ENCODE data around the gene SH3RF3. TPM values are rescaled to one million over a fixed set of nuclear protein-coding genes. Genes with fewer than 3 reads are reported as not detected.

The SH3RF3 gene
- total and polyA plus RNA-seq, 9 of the 15 experiments (the other 6 are each of a cell fraction or from before 2014, with no cell fraction given), result 0.02 TPM; not detected in 8

- H3K79me2 ChIP-seq (ENCODE audit: control insufficient read depth, insufficient read depth, low read length), result no peaks in the 10 kb centered on the region
- H2AFZ ChIP-seq (ENCODE audit: low read depth, low read length), result no peak overlapping the region
- no peak overlapping the region for H3K9ac ChIP-seq (ENCODE audit: insufficient read depth in 1 of 2, low read depth in 2 of 2, low read length in 2 of 2)
- H3K36me3 ChIP-seq (ENCODE audit: control insufficient read depth, insufficient read depth, low read length), result no peaks in the 10 kb centered on the region
- BruUV-seq (replicated peaks), result no TSS peak
- peaks cover 4 to 28% of the 10 kb centered on the region in 2 experiments; a peak in 4 of 5 replicates for H3K27me3 ChIP-seq (ENCODE audit: control insufficient read depth in 2 of 2, insufficient read depth in 2 of 2, low read length in 2 of 2)
- H3K9me1 ChIP-seq (ENCODE audit: control insufficient read depth, insufficient read depth, low read length), result no peaks in the 10 kb centered on the region
- H3K4me2 ChIP-seq (ENCODE audit: insufficient read depth, low read length), result no peak overlapping the region
- in situ Hi-C loops (cut with MboI) (no loop called here), intact Hi-C loops (cut with micrococcal nuclease) (no loop called here)
- no peaks in the 10 kb centered on the region; the same call in 1 of the 2 replicates for H4K20me1 ChIP-seq (replicated peaks; ENCODE audit: control insufficient read depth, insufficient read depth, low read length)
- ATAC-seq (no peak), DNase-seq (ENCODE audit: extremely low read depth in 1 of 4, low spot score in 3 of 4) (no peak), FAIRE-seq (no peak)
- H3K4me1 ChIP-seq (replicated peaks in 1 of 2; ENCODE audit: control insufficient read depth in 2 of 2, insufficient read depth in 2 of 2, low read length in 2 of 2), result no peaks in the 10 kb centered on the region
- H3K4me3 ChIP-seq, result no peak overlapping the region
- H3K27ac ChIP-seq (ENCODE audit: extremely low read depth, low read depth, low read length), result no peak overlapping the region
- ChIA-PET POLR2A (interaction anchor here (0.8 to 0.9 kb wide), 2 partner anchors 8 to 64 kb away, joined by 3 read pairs; no protein-coding TSS in a partner anchor), CTCF (ENCODE audit: low intra/inter-chr PET ratio) (no interaction called here)
- 0% methylated on average over 7 of the region's 8 CpGs for WGBS (ENCODE audit: insufficient coverage, low coverage, missing lambda C conversion rate)
- H3K9me3 ChIP-seq (replicated peaks; ENCODE audit: control insufficient read depth, insufficient read depth, low read depth, low read length), result no peaks in the 10 kb centered on the region
- TF ChIP-seq ZNF239 (CRISPR knock-in tag; IDR thresholded peaks at IDR 0.05), result no peak
- TF ChIP-seq ETS1 (conservative IDR thresholded peaks at IDR 0.05; ENCODE audit: control insufficient read depth, low read depth, low read length), result no peak
- no peak for TF ChIP-seq HSF4 (CRISPR knock-in tag; IDR thresholded peaks at IDR 0.05; ENCODE audit: borderline replicate concordance)
- no peak for TF ChIP-seq FOXP1 (CRISPR knock-in tag; IDR thresholded peaks at IDR 0.05)
- no peak for TF ChIP-seq CREB3L1 (IDR thresholded peaks at IDR 0.05; ENCODE audit: borderline replicate concordance, low read depth)
- no peak for TF ChIP-seq CCNT2 (IDR thresholded peaks at IDR 0.05; ENCODE audit: borderline replicate concordance, extremely low read depth, insufficient read length, low read depth, low read length)
- TF ChIP-seq TCF3 (CRISPR knock-in tag; IDR thresholded peaks at IDR 0.05), result no peak
- no peak for TF ChIP-seq RCOR1 (IDR thresholded peaks at IDR 0.05; ENCODE audit: borderline replicate concordance in 1 of 2, low read depth in 2 of 2, low read length in 2 of 2)
- TF ChIP-seq HNRNPH1 (optimal IDR thresholded peaks at IDR 0.05; ENCODE audit: low read depth, low read length), result no peak
- TF ChIP-seq PKNOX1 (IDR thresholded peaks at IDR 0.05), result no peak
- TF ChIP-seq ZNF121 (CRISPR knock-in tag; conservative IDR thresholded peaks at IDR 0.05), result no peak
- TF ChIP-seq POLR3G (IDR thresholded peaks at IDR 0.05; ENCODE audit: extremely low read depth, insufficient read length, insufficient replicate concordance), result no peak
- no peak for TF ChIP-seq BRF2 (IDR thresholded peaks at IDR 0.05; ENCODE audit: borderline replicate concordance, insufficient read depth, insufficient read length)
Observed at GRCh38 chr2:109160714-109161440, 31.9 kb downstream of the SH3RF3 start.
